Measurements from ENCODE around the gene SOX5.
A peak's percentile ranks its signal among the peaks of the same experiment; 100 is the strongest.

The SOX5 gene

DNA sequence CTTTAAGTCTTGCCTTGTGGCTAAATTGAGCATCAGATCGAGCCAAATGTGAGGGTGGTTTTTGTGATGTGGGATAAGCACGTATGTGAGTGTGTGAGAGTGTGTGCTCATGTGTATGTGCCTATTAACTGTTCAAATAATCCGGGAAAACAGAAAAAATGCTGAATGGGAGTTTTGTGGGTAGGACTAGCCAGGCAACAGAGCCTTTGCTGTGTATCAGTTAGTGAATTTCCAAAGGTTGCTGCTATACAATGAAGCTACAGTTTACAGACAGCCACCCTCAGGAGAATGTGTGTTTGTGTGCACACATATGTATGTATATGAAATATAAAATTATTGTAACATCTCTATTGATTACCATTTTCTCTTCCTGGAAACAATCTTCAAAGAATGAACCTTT, 154.0 kb downstream of the SOX5 start:
- no peaks in the 10 kb centered on the region for H3K9me3 ChIP-seq (ENCODE audit: insufficient read depth, low read depth, low read length)
- no peaks in the 10 kb centered on the region for H3K4me1 ChIP-seq (ENCODE audit: insufficient read depth, low read length)
- H3K4me3 ChIP-seq (ENCODE audit: low read length): no peak overlapping the region
- no peaks in the 10 kb centered on the region for H3K36me3 ChIP-seq (ENCODE audit: insufficient read depth, low read depth, low read length)
- H3K27ac ChIP-seq (ENCODE audit: low read length): no peak overlapping the region
- H3K27me3 ChIP-seq (ENCODE audit: insufficient read depth, low read length): no peaks in the 10 kb centered on the region
- no peak overlapping the region for H3K9ac ChIP-seq (ENCODE audit: low read depth, low read length)

DNA sequence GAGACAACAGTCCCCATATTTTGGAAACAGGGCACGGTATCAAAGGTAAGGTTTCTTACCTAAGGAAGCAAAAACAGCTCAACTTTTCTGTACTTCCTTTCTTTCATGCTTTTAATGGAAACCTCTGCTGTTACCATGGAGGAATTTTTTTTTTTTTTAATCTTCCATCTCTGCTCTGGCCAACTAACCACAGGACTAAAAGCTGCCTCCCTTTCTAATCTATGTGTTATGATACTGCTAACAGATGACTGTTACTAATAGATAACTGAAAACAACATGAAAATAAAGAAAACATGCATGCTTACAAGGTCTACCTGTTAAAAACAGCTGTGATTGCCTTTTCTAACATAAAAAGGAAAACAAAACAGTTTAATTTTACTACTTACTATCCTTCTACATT, 168.4 kb downstream of the SOX5 start:
- Histone ChIP-seq H3K4me3 (ENCODE audit: low read length) (no peak overlapping the region), H3K27me3 (ENCODE audit: insufficient read depth, low read length) (no peaks in the 10 kb centered on the region), H3K4me1 (ENCODE audit: insufficient read depth, low read length) (no peaks in the 10 kb centered on the region), H3K9me3 (ENCODE audit: insufficient read depth, low read depth, low read length) (peaks cover 6% of the 10 kb centered on the region; the same call in 1 of the 2 replicates), H3K27ac (ENCODE audit: low read length) (no peak overlapping the region), H3K9ac (ENCODE audit: low read depth, low read length) (no peak overlapping the region), H3K36me3 (ENCODE audit: insufficient read depth, low read depth, low read length) (no peaks in the 10 kb centered on the region)

- H3K27me3 ChIP-seq (ENCODE audit: insufficient read depth, low read length): no peaks in the 10 kb centered on the region
- peaks cover 6% of the 10 kb centered on the region; the same call in 1 of the 2 replicates for H3K9me3 ChIP-seq (ENCODE audit: insufficient read depth, low read depth, low read length)
- no peak overlapping the region for H3K27ac ChIP-seq (ENCODE audit: low read length)
- H3K4me3 ChIP-seq (ENCODE audit: low read length): no peak overlapping the region
- H3K9ac ChIP-seq (ENCODE audit: low read depth, low read length): no peak overlapping the region
- H3K4me1 ChIP-seq (ENCODE audit: insufficient read depth, low read length): peaks cover 11% of the 10 kb centered on the region
- no peaks in the 10 kb centered on the region for H3K36me3 ChIP-seq (ENCODE audit: insufficient read depth, low read depth, low read length)
These were observed 174.3 kb downstream of the SOX5 start for GRCh38 chr12:23775208-23775607.

DNA sequence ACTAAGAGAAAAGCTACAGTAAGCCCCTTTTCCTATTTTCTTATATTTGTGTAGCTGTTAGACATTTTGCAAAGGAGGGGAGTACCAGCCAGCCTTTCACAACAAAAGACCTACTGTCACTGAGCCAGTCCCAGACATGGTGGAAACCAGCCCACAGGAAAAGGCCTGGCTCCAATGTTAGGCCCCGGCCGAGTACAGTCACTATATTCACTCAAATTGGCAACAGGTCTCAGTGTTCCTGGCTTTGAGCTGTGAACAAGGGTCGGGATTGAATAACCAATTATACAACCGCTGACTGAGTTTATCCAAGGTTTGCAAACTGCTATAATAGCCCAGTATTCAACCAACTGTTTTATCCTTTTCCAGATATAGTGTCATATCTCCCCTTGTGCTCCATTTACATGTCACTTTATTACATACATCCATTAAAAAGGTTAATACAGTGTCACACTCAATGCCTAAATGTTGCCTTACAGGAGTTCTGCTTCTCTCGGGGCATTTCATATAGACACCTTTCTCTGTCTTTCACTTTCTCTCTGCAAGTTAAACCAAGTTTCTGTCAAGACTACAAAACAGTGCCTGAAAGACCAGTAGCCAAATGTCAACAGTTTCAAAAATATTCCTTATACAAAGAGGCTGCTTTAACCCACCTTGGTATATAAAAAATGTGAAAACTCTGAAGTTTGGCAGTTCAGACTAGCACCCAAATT, 178.1 kb downstream of the SOX5 start:
- no peaks in the 10 kb centered on the region for H3K36me3 ChIP-seq (ENCODE audit: insufficient read depth, low read depth, low read length)
- peaks cover 3% of the 10 kb centered on the region; the same call in 1 of the 2 replicates for H3K9me3 ChIP-seq (ENCODE audit: insufficient read depth, low read depth, low read length)
- H3K27ac ChIP-seq (ENCODE audit: low read length): no peak overlapping the region
- no peak overlapping the region; the same call in 1 of the 2 replicates for H3K9ac ChIP-seq (ENCODE audit: low read depth, low read length)
- no peak overlapping the region for H3K4me3 ChIP-seq (ENCODE audit: low read length)
- no peaks in the 10 kb centered on the region for H3K27me3 ChIP-seq (ENCODE audit: insufficient read depth, low read length)
- H3K4me1 ChIP-seq (ENCODE audit: insufficient read depth, low read length): peaks cover 39% of the 10 kb centered on the region

- Histone ChIP-seq H3K27ac (ENCODE audit: low read length) (no peak overlapping the region), H3K36me3 (ENCODE audit: insufficient read depth, low read depth, low read length) (no peaks in the 10 kb centered on the region), H3K27me3 (ENCODE audit: insufficient read depth, low read length) (no peaks in the 10 kb centered on the region), H3K4me1 (ENCODE audit: insufficient read depth, low read length) (peaks cover 39% of the 10 kb centered on the region), H3K9ac (ENCODE audit: low read depth, low read length) (no peak overlapping the region), H3K9me3 (ENCODE audit: insufficient read depth, low read depth, low read length) (no peaks in the 10 kb centered on the region), H3K4me3 (ENCODE audit: low read length) (no peak overlapping the region)
These were observed 179.1 kb downstream of the SOX5 start for GRCh38 chr12:23770202-23770938.

GRCh38 chr12:23767834-23768233, 181.6 kb downstream of the SOX5 start:
- no peaks in the 10 kb centered on the region for H3K36me3 ChIP-seq (ENCODE audit: insufficient read depth, low read depth, low read length)
- peak overlapping the region; percentile 41; the same call in 1 of the 2 replicates for H3K4me3 ChIP-seq (ENCODE audit: low read length)
- H3K9me3 ChIP-seq (ENCODE audit: insufficient read depth, low read depth, low read length): no peaks in the 10 kb centered on the region
- H3K27ac ChIP-seq (ENCODE audit: low read length): no peak overlapping the region
- peaks cover 40% of the 10 kb centered on the region for H3K4me1 ChIP-seq (ENCODE audit: insufficient read depth, low read length)
- no peaks in the 10 kb centered on the region for H3K27me3 ChIP-seq (ENCODE audit: insufficient read depth, low read length)
- H3K9ac ChIP-seq (ENCODE audit: low read depth, low read length): peak overlapping the region; percentile 26; the same call in 1 of the 2 replicates

DNA sequence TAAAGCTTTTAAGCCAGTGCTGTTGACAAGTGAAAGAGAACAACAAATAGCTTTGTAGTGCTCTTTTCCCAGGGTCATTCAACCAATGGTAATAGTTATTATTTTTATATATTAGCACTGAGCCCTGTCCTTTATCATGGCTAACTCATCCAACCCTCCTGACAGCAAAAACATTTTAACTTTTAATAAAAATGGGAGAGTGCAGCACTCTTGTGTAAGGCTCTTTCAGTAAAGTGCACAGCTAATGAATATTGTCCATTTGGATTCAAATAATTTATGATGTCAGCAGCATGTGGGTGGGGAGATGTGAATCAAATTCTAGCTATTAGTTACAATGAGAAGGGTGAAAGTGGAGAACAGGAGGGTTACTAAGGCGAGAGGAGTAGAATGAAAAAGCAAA, 185.7 kb downstream of the SOX5 start:
- Histone ChIP-seq H3K4me1 (ENCODE audit: insufficient read depth, low read length) (peaks cover 36% of the 10 kb centered on the region), H3K9me3 (ENCODE audit: insufficient read depth, low read depth, low read length) (no peaks in the 10 kb centered on the region), H3K27ac (ENCODE audit: low read length) (no peak overlapping the region), H3K36me3 (ENCODE audit: insufficient read depth, low read depth, low read length) (no peaks in the 10 kb centered on the region), H3K9ac (ENCODE audit: low read depth, low read length) (no peak overlapping the region), H3K4me3 (ENCODE audit: low read length) (no peak overlapping the region), H3K27me3 (ENCODE audit: insufficient read depth, low read length) (no peaks in the 10 kb centered on the region)

- Histone ChIP-seq H3K36me3 (ENCODE audit: insufficient read depth, low read depth, low read length) (no peaks in the 10 kb centered on the region), H3K4me1 (ENCODE audit: insufficient read depth, low read length) (peaks cover 44% of the 10 kb centered on the region), H3K27me3 (ENCODE audit: insufficient read depth, low read length) (no peaks in the 10 kb centered on the region), H3K9me3 (ENCODE audit: insufficient read depth, low read depth, low read length) (no peaks in the 10 kb centered on the region), H3K4me3 (ENCODE audit: low read length) (no peak overlapping the region), H3K27ac (ENCODE audit: low read length) (no peak overlapping the region), H3K9ac (ENCODE audit: low read depth, low read length) (no peak overlapping the region)
These were observed 189.0 kb downstream of the SOX5 start for GRCh38 chr12:23760495-23760894.

DNA sequence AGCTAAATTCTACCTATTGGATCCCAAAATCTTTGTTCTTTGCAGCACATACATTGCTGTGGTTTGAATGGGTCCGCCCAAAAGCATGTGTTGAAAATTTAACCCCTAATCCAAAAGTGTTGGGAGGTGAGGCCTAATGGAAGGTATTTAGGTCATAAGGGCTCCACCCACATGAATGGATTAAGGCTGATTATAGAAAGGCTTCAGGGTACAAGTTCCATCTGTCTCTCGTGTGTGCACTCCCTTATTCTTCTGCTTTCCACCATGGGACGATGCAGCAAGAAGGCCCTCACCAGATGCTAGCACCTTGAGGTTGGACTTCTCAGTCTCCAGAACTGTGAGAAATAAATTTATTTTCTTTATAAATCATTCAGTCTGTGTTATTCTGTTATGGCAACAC, 190.9 kb downstream of the SOX5 start:
- Histone ChIP-seq H3K36me3 (ENCODE audit: insufficient read depth, low read depth, low read length) (no peaks in the 10 kb centered on the region), H3K9ac (ENCODE audit: low read depth, low read length) (peak overlapping the region; percentile 21; the same call in 1 of the 2 replicates), H3K4me3 (ENCODE audit: low read length) (no peak overlapping the region), H3K9me3 (ENCODE audit: insufficient read depth, low read depth, low read length) (no peaks in the 10 kb centered on the region), H3K27me3 (ENCODE audit: insufficient read depth, low read length) (no peaks in the 10 kb centered on the region), H3K4me1 (ENCODE audit: insufficient read depth, low read length) (peaks cover 52% of the 10 kb centered on the region), H3K27ac (ENCODE audit: low read length) (peak overlapping the region; percentile 5)

DNA sequence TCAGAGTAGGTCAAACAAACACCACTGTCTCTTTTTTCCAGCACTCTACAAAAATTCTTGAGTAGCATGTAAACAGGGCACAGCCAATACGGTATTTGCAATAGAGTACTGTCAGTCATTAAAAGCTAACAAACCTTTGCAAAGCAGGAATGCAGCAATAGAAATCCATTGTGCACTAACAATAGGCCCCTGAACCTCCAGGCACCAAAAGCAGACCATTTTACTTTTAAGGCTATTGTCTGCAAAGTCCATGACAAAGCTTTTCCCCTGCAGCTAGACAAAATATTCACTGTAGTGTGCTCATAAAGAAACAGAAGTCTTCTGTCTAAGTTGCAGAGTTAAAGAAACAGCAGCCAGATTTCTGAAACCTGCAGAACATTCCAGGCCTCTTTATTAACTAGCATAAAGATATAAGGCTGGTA, 191.9 kb downstream of the SOX5 start:
- no peaks in the 10 kb centered on the region for H3K27me3 ChIP-seq (ENCODE audit: insufficient read depth, low read length)
- H3K36me3 ChIP-seq (ENCODE audit: insufficient read depth, low read depth, low read length): no peaks in the 10 kb centered on the region
- H3K4me3 ChIP-seq (ENCODE audit: low read length): peak overlapping the region; percentile 46
- no peaks in the 10 kb centered on the region for H3K9me3 ChIP-seq (ENCODE audit: insufficient read depth, low read depth, low read length)
- peaks cover 53% of the 10 kb centered on the region for H3K4me1 ChIP-seq (ENCODE audit: insufficient read depth, low read length)
- H3K9ac ChIP-seq (ENCODE audit: low read depth, low read length): peak overlapping the region; percentile 53; the same call in 1 of the 2 replicates
- peak overlapping the region; percentile 40 for H3K27ac ChIP-seq (ENCODE audit: low read length)

- peaks cover 55% of the 10 kb centered on the region for H3K4me1 ChIP-seq (ENCODE audit: insufficient read depth, low read length)
- H3K27me3 ChIP-seq (ENCODE audit: insufficient read depth, low read length): no peaks in the 10 kb centered on the region
- H3K9ac ChIP-seq (ENCODE audit: low read depth, low read length): peak overlapping the region; percentile 53; the same call in 1 of the 2 replicates
- no peaks in the 10 kb centered on the region for H3K9me3 ChIP-seq (ENCODE audit: insufficient read depth, low read depth, low read length)
- peak overlapping the region; percentile 6; the same call in 1 of the 2 replicates for H3K4me3 ChIP-seq (ENCODE audit: low read length)
- peak overlapping the region; percentile 40 for H3K27ac ChIP-seq (ENCODE audit: low read length)
- H3K36me3 ChIP-seq (ENCODE audit: insufficient read depth, low read depth, low read length): no peaks in the 10 kb centered on the region
These were observed 193.1 kb downstream of the SOX5 start for GRCh38 chr12:23756416-23756815.
